Esophagus (tissue), 2 donors: Measurements from ENCODE around the gene SLC39A13. TPM values are rescaled to one million over a fixed set of nuclear protein-coding genes. Genes with fewer than 3 reads are reported as not detected.
A peak's percentile ranks its signal among the peaks of the same experiment; 100 is the strongest.

Source experiments
- H3K27ac ChIP-seq, 2 donors: one replicate each; pipeline ENCODE4 v1.5.1; 2013; ENCODE audit warnings: low read depth in 2 of 2, mild to moderate bottlenecking in 2 of 2, inconsistent platforms in 1 of 2, low read length in 1 of 2, moderate library complexity in 1 of 2
- H3K27me3 ChIP-seq, 2 donors: one replicate each; pipeline ENCODE4 v1.6.1; 2013; ENCODE audit warnings: low read length in 2 of 2, control low read depth in 1 of 2, mild to moderate bottlenecking in 1 of 2; ENCODE audit not compliant: insufficient read depth in 2 of 2, control insufficient read depth in 1 of 2
- H3K36me3 ChIP-seq, 2 donors: one replicate each; pipeline ENCODE4 v1.6.1; 2013; ENCODE audit warnings: low read length in 1 of 2; ENCODE audit not compliant: control insufficient read depth in 2 of 2, insufficient read depth in 2 of 2
- H3K4me1 ChIP-seq, 2 donors: one replicate each; pipeline ENCODE4 v1.6.1; 2013; ENCODE audit warnings: low read length in 1 of 2; ENCODE audit not compliant: control insufficient read depth in 2 of 2, insufficient read depth in 2 of 2
- H3K4me3 ChIP-seq, 2 donors: one replicate each; pipeline ENCODE4 v1.5.1; 2013; ENCODE audit warnings: low read length in 2 of 2, mild to moderate bottlenecking in 2 of 2, low read depth in 1 of 2, moderate library complexity in 1 of 2
- H3K9me3 ChIP-seq, 2 donors: one replicate each; pipeline ENCODE4 v1.6.1; 2013; ENCODE audit warnings: mild to moderate bottlenecking in 2 of 2, low read depth in 1 of 2, low read length in 1 of 2, moderate library complexity in 1 of 2; ENCODE audit not compliant: control insufficient read depth in 2 of 2, insufficient read depth in 1 of 2
- WGBS, 2 donors: extraction: QIAGEN DNeasy Blood & Tissue Kit; methylation state at CpG; one replicate each; pipeline ENCODE4 v1.1.7; 2013; 5-methylcytosine and 5-hydroxymethylcytosine counted together
- polyA plus RNA-seq, 2 donors: library from polyadenylated mRNA; stranded (reverse); fragments of 200-250 nt; gene quantifications; one replicate each; pipeline ENCODE4 v1.2.3, GENCODE V29; 2013
- donor health status: healthy with polysubstance abuse.
- donor health status: Bipolar disorder and iron deficiency.

SLC39A13 gene
- polyA plus RNA-seq, 2 donors = 14.3 to 21.1 TPM

- peaks cover 0 to 15% of the 10 kb centered on the region in 2 donors for H3K4me1 ChIP-seq
- no peaks in the 10 kb centered on the region for H3K36me3 ChIP-seq
- no peak overlapping the region for H3K27ac ChIP-seq
- no peaks in the 10 kb centered on the region for H3K9me3 ChIP-seq
- H3K4me3 ChIP-seq = no peak overlapping the region
- WGBS, 2 donors = 53 to 80% methylated on average over 1 of the region's 1 CpG
- no peaks in the 10 kb centered on the region for H3K27me3 ChIP-seq
These were observed 9.8 kb upstream of the SLC39A13 start for GRCh38 chr11:47398551-47398950.

GRCh38 chr11:47399860-47400767, 8.3 kb upstream of the SLC39A13 start:
- H3K27me3 ChIP-seq = no peaks in the 10 kb centered on the region
- peaks cover 0 to 13% of the 10 kb centered on the region in 2 donors for H3K4me1 ChIP-seq
- peak overlapping the region; percentile 42 to 43 for H3K4me3 ChIP-seq
- 4 to 6% methylated on average over 33 to 46 of the region's 47 CpGs for WGBS, 2 donors
- H3K27ac ChIP-seq = peak overlapping the region; percentile 80 to 81
- no peaks in the 10 kb centered on the region for H3K36me3 ChIP-seq
- no peaks in the 10 kb centered on the region for H3K9me3 ChIP-seq

GRCh38 chr11:47400768-47401279, 7.6 kb upstream of the SLC39A13 start:
- no peak overlapping the region for H3K4me3 ChIP-seq
- H3K9me3 ChIP-seq = no peaks in the 10 kb centered on the region
- peak overlapping the region; percentile 74 to 80 for H3K27ac ChIP-seq
- 26 to 29% methylated on average over 8 of the region's 8 CpGs for WGBS, 2 donors
- H3K27me3 ChIP-seq = no peaks in the 10 kb centered on the region
- peaks cover 0 to 13% of the 10 kb centered on the region in 2 donors for H3K4me1 ChIP-seq
- no peaks in the 10 kb centered on the region for H3K36me3 ChIP-seq

- Histone ChIP-seq H3K27ac (no peak overlapping the region), H3K27me3 (no peaks in the 10 kb centered on the region), H3K9me3 (no peaks in the 10 kb centered on the region), H3K4me1 (peaks cover 0 to 19% of the 10 kb centered on the region in 2 donors), H3K4me3 (no peak overlapping the region), H3K36me3 (no peaks in the 10 kb centered on the region)
- 82% methylated on average over 4 of the region's 4 CpGs for WGBS, 2 donors
These were observed 5.3 kb upstream of the SLC39A13 start for GRCh38 chr11:47403135-47403534.

- 85 to 86% methylated on average over 3 of the region's 3 CpGs for WGBS, 2 donors
- Histone ChIP-seq H3K27ac (no peak overlapping the region), H3K4me3 (no peak overlapping the region), H3K4me1 (peaks cover 0 to 15% of the 10 kb centered on the region in 2 donors), H3K27me3 (no peaks in the 10 kb centered on the region), H3K36me3 (no peaks in the 10 kb centered on the region), H3K9me3 (no peaks in the 10 kb centered on the region)
These were observed 4.8 kb upstream of the SLC39A13 start for GRCh38 chr11:47403571-47403970.

- WGBS, 2 donors = 40 to 49% methylated on average over 12 of the region's 12 CpGs
- Histone ChIP-seq H3K9me3 (no peaks in the 10 kb centered on the region), H3K4me1 (peaks cover 7 to 18% of the 10 kb centered on the region in 2 donors)
These were observed 1.3 kb upstream of the SLC39A13 start for GRCh38 chr11:47406896-47407745.

GRCh38 chr11:47408598-47409439, 429 bp downstream of the SLC39A13 start:
- 3 to 4% methylated on average over 27 to 50 of the region's 50 CpGs for WGBS, 2 donors
- Histone ChIP-seq H3K9me3 (no peaks in the 10 kb centered on the region), H3K36me3 (peaks cover 0 to 3% of the 10 kb centered on the region in 2 donors), H3K27ac (peak overlapping the region; percentile 70 to 89), H3K27me3 (no peaks in the 10 kb centered on the region), H3K4me1 (peaks cover 7 to 18% of the 10 kb centered on the region in 2 donors), H3K4me3 (peak overlapping the region; percentile 61 to 63)

More at GRCh38 chr11:47406896-47407745, 1.3 kb upstream of the SLC39A13 start:
- Histone ChIP-seq H3K27me3 (no peaks in the 10 kb centered on the region), H3K36me3 (no peaks in the 10 kb centered on the region), H3K27ac (peak overlapping the region; percentile 77 to 94), H3K4me3 (peak overlapping the region; percentile 60 to 63)

- 50 to 66% methylated on average over 30 to 31 of the region's 31 CpGs for WGBS, 2 donors
- Histone ChIP-seq H3K27ac (peak overlapping the region; percentile 70 to 89), H3K4me3 (peak overlapping the region; percentile 5 to 63), H3K4me1 (peaks cover 7 to 18% of the 10 kb centered on the region in 2 donors), H3K36me3 (peaks cover 0 to 3% of the 10 kb centered on the region in 2 donors), H3K27me3 (no peaks in the 10 kb centered on the region), H3K9me3 (no peaks in the 10 kb centered on the region)
These were observed 1.3 kb downstream of the SLC39A13 start for GRCh38 chr11:47409440-47410369.
